GM13977 (cell line): Measurements from ENCODE around the gene CLHC1.
"Not testable (repeated sequence)": the region's sequence is repeated elsewhere in the genome, so short reads cannot be mapped to it uniquely, and the experiment has no call there.

Experiments used
- DNase-seq: peaks from one replicate; pipeline ENCODE4 v3.0.0; 2012; ENCODE audit warnings: low spot score
- CTCF ChIP-seq: IDR thresholded peaks from 2 replicates; pipeline ENCODE4 v1.5.1; 2012; ENCODE audit warnings: mild to moderate bottlenecking, control low read depth; ENCODE audit not compliant: insufficient read depth; ENCODE audit errors: extremely low read depth, missing control alignments
- in situ Hi-C: fragments of 300-500 bp; cut with MboI; formaldehyde crosslinking; loops from one replicate; pipeline ENCODE4 v1.12.0; 2022; ENCODE audit warnings: low sequenced_read_pairs, low pct_unique_long_range_greater_than_20kb, mixed read lengths, inconsistent platforms; ENCODE audit not compliant: unreplicated experiment

The CLHC1 gene

GRCh38 chr2:55229221-55229620 lies 2.9 kb downstream of the CLHC1 start:
- no peak for DNase-seq
- no peak for TF ChIP-seq CTCF
- in situ Hi-C loops: no loop called here

GRCh38 chr2:55228226-55228563 lies 3.9 kb downstream of the CLHC1 start:
- DNase-seq: no peak
- in situ Hi-C loops: no loop called here
- no peak for TF ChIP-seq CTCF

- DNase-seq, in situ Hi-C loops: not testable (repeated sequence)
Observed at GRCh38 chr2:55227437-55228225, 4.5 kb downstream of the CLHC1 start.

- in situ Hi-C loops: no loop called here
- TF ChIP-seq CTCF: no peak
- no peak for DNase-seq
Observed at GRCh38 chr2:55225481-55226020, 6.5 kb downstream of the CLHC1 start.

- no peak for DNase-seq
- in situ Hi-C loops: no loop called here
- TF ChIP-seq CTCF: no peak
Observed at GRCh38 chr2:55224761-55225261, 7.3 kb downstream of the CLHC1 start.

- DNase-seq: no peak
- no peak for TF ChIP-seq CTCF
Observed at GRCh38 chr2:55223958-55224760, 7.9 kb downstream of the CLHC1 start.

GRCh38 chr2:55213822-55214221 lies 18.3 kb downstream of the CLHC1 start:
- no peak for TF ChIP-seq CTCF
- DNase-seq: no peak
- in situ Hi-C loops: no loop called here

More at GRCh38 chr2:55223958-55224760, 7.9 kb downstream of the CLHC1 start:
- in situ Hi-C loops: no loop called here
